WTC11 (cell line): ENCODE results near the gene RPS6KC1. TPM values are rescaled to one million over a fixed set of nuclear protein-coding genes. Genes with fewer than 3 reads are reported as not detected.

Experiments used
- ATAC-seq: fragments of 200-7000 bp; cut with Tn5 transposase; 2 replicates; pipeline ENCODE4 v1.10.0; 2021; ENCODE audit warnings: mild to moderate bottlenecking, moderate library complexity
- CTCF ChIA-PET: fragments of 300-600 bp; sonication (Branson Sonifier 250); formaldehyde crosslinking; loops from one replicate; lab custom pipeline; 2021; ENCODE audit warnings: antibody characterized with exemption; lab: Charles Lee
- POLR2A ChIA-PET: fragments of 350-600 bp; sonication (Branson Sonifier 250); formaldehyde crosslinking; loops from one replicate; lab custom pipeline; 2021; ENCODE audit warnings: antibody characterized with exemption; lab: Charles Lee
- DNase-seq: peaks from one replicate; pipeline ENCODE4 v3.0.0; 2021; ENCODE audit warnings: low spot score
- H3K27ac Mint-ChIP-seq: 2 replicates; pipeline ENCODE4 v1.8.0; 2021; ENCODE audit warnings: mixed read lengths
- H3K27me3 Mint-ChIP-seq: 2 replicates; pipeline ENCODE4 v1.8.0; 2021; ENCODE audit warnings: low read depth, mild to moderate bottlenecking, moderate library complexity, mixed read lengths
- H3K36me3 Mint-ChIP-seq: 2 replicates; pipeline ENCODE4 v1.8.0; 2021; ENCODE audit warnings: mixed read lengths
- H3K4me1 Mint-ChIP-seq: 2 replicates; pipeline ENCODE4 v1.8.0; 2022; ENCODE audit warnings: mixed read lengths
- H3K4me3 Mint-ChIP-seq: 2 replicates; pipeline ENCODE4 v1.8.0; 2021; ENCODE audit warnings: mild to moderate bottlenecking, moderate library complexity, mixed read lengths
- H3K9me3 Mint-ChIP-seq: 2 replicates; pipeline ENCODE4 v1.8.0; 2021; ENCODE audit warnings: mixed read lengths
- EMX1 ChIP-seq: fragments of 250-450 bp; sonication (Bioruptor Pico); IDR thresholded peaks from 2 replicates; pipeline ENCODE4 v1.8.0; 2021; ENCODE audit warnings: mild to moderate bottlenecking
- GRHL2 ChIP-seq: fragments of 250-450 bp; sonication (Bioruptor Pico); IDR thresholded peaks from 2 replicates; pipeline ENCODE4 v1.8.0; 2022; ENCODE audit warnings: mild to moderate bottlenecking, moderate library complexity; ENCODE audit not compliant: insufficient replicate concordance, severe bottlenecking
- IRF2 ChIP-seq: sonication (generic); formaldehyde crosslinking; IDR thresholded peaks from 2 replicates; pipeline ENCODE4 v1.8.0; 2022; ENCODE audit warnings: low read depth, missing genetic modification reagents, borderline replicate concordance
- JAZF1 ChIP-seq: fragments of 250-450 bp; sonication (Bioruptor Pico); IDR thresholded peaks from 2 replicates; pipeline ENCODE4 v1.9.0; 2021; ENCODE audit warnings: moderate library complexity, mild to moderate bottlenecking, inconsistent platforms
- NR2C2 ChIP-seq: sonication (generic); formaldehyde crosslinking; IDR thresholded peaks from 2 replicates; pipeline ENCODE4 v1.8.0; 2022; ENCODE audit warnings: mild to moderate bottlenecking, missing genetic modification reagents
- OVOL2 ChIP-seq: fragments of 250-450 bp; sonication (Bioruptor Pico); IDR thresholded peaks from 2 replicates; pipeline ENCODE4 v1.9.0; 2021; ENCODE audit warnings: mild to moderate bottlenecking, borderline replicate concordance
- TCF7 ChIP-seq: sonication (generic); formaldehyde crosslinking; IDR thresholded peaks from 2 replicates; pipeline ENCODE4 v1.8.0; 2022; ENCODE audit warnings: mild to moderate bottlenecking, low read depth, missing genetic modification reagents, moderate library complexity
- TEAD4 ChIP-seq: sonication (generic); formaldehyde crosslinking; IDR thresholded peaks from 2 replicates; pipeline ENCODE4 v1.8.0; 2022; ENCODE audit warnings: mild to moderate bottlenecking, missing genetic modification reagents
- USF2 ChIP-seq: sonication (generic); formaldehyde crosslinking; IDR thresholded peaks from 2 replicates; pipeline ENCODE4 v1.8.1; 2023; ENCODE audit warnings: mild to moderate bottlenecking, missing genetic modification reagents, moderate library complexity
- ZBTB21 ChIP-seq: sonication (generic); formaldehyde crosslinking; IDR thresholded peaks from 2 replicates; pipeline ENCODE4 v1.8.1; 2023; ENCODE audit warnings: mild to moderate bottlenecking, missing genetic modification reagents, borderline replicate concordance
- ZNF219 ChIP-seq: sonication (generic); formaldehyde crosslinking; IDR thresholded peaks from 2 replicates; pipeline ENCODE4 v1.8.0; 2023; ENCODE audit warnings: missing genetic modification reagents, mild to moderate bottlenecking, borderline replicate concordance
- ZNF425 ChIP-seq: fragments of 250-450 bp; sonication (Bioruptor Pico); conservative IDR thresholded peaks from 2 replicates; pipeline ENCODE4 v1.9.0; 2021; ENCODE audit warnings: mild to moderate bottlenecking
- total RNA-seq: library from RNA; stranded (reverse); gene quantifications from 3 replicates; pipeline ENCODE4 v1.2.3, GENCODE V29; 2021
- TF ChIP-seq, protein P1 (sequence below): sonication (generic); formaldehyde crosslinking; IDR thresholded peaks from 2 replicates; pipeline ENCODE4 v1.8.1; 2022; ENCODE audit warnings: low read depth, missing genetic modification reagents, borderline replicate concordance
- TF ChIP-seq, protein P2 (sequence below): fragments of 250-450 bp; sonication (Bioruptor Pico); IDR thresholded peaks from 2 replicates; pipeline ENCODE4 v1.9.0; 2021; ENCODE audit warnings: mild to moderate bottlenecking, borderline replicate concordance
- TF ChIP-seq, protein P3 (sequence below): sonication (generic); formaldehyde crosslinking; conservative IDR thresholded peaks from 2 replicates; pipeline ENCODE4 v1.8.1; 2023; ENCODE audit warnings: mild to moderate bottlenecking, low read depth, missing genetic modification reagents, moderate library complexity
- TF ChIP-seq, protein P4 (sequence below): sonication (generic); formaldehyde crosslinking; IDR thresholded peaks from 2 replicates; pipeline ENCODE4 v1.8.0; 2022; ENCODE audit warnings: mild to moderate bottlenecking, missing genetic modification reagents

RPS6KC1 gene
- total RNA-seq, 1 experiment from 2014 or later: 17.4 TPM

DNA sequence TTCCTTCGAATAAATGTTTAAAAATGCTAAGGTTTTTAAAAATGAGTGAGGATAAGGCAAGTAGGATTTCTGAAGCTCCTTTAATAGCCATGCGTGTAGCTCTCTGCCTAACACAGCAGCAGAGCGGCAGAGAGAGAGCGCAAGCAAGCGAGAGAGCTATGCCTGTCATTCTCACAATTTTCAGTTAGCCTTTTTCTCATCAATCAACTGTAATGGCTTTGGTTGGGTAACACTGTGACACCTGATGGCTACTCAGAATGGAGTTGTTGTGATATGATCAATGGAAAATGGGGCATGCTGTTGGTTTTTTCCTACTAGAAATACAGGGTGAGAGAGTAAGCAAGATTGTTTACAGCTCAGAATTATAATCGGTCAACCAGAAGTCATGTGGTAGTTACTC, 198.4 kb downstream of the RPS6KC1 start (continued):
- no peak for TF ChIP-seq TEAD4
- TF ChIP-seq, protein P1, sequence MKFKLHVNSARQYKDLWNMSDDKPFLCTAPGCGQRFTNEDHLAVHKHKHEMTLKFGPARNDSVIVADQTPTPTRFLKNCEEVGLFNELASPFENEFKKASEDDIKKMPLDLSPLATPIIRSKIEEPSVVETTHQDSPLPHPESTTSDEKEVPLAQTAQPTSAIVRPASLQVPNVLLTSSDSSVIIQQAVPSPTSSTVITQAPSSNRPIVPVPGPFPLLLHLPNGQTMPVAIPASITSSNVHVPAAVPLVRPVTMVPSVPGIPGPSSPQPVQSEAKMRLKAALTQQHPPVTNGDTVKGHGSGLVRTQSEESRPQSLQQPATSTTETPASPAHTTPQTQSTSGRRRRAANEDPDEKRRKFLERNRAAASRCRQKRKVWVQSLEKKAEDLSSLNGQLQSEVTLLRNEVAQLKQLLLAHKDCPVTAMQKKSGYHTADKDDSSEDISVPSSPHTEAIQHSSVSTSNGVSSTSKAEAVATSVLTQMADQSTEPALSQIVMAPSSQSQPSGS (CRISPR knock-in tag): no peak
- TF ChIP-seq JAZF1: no peak
- TF ChIP-seq, protein P2, sequence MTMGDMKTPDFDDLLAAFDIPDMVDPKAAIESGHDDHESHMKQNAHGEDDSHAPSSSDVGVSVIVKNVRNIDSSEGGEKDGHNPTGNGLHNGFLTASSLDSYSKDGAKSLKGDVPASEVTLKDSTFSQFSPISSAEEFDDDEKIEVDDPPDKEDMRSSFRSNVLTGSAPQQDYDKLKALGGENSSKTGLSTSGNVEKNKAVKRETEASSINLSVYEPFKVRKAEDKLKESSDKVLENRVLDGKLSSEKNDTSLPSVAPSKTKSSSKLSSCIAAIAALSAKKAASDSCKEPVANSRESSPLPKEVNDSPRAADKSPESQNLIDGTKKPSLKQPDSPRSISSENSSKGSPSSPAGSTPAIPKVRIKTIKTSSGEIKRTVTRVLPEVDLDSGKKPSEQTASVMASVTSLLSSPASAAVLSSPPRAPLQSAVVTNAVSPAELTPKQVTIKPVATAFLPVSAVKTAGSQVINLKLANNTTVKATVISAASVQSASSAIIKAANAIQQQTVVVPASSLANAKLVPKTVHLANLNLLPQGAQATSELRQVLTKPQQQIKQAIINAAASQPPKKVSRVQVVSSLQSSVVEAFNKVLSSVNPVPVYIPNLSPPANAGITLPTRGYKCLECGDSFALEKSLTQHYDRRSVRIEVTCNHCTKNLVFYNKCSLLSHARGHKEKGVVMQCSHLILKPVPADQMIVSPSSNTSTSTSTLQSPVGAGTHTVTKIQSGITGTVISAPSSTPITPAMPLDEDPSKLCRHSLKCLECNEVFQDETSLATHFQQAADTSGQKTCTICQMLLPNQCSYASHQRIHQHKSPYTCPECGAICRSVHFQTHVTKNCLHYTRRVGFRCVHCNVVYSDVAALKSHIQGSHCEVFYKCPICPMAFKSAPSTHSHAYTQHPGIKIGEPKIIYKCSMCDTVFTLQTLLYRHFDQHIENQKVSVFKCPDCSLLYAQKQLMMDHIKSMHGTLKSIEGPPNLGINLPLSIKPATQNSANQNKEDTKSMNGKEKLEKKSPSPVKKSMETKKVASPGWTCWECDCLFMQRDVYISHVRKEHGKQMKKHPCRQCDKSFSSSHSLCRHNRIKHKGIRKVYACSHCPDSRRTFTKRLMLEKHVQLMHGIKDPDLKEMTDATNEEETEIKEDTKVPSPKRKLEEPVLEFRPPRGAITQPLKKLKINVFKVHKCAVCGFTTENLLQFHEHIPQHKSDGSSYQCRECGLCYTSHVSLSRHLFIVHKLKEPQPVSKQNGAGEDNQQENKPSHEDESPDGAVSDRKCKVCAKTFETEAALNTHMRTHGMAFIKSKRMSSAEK (CRISPR knock-in tag): no peak
- TF ChIP-seq TCF7: no peak
- TF ChIP-seq USF2: no peak
- TF ChIP-seq IRF2 (CRISPR knock-in tag): no peak
- no peak for TF ChIP-seq EMX1 (CRISPR knock-in tag)
- no peak for TF ChIP-seq NR2C2 (CRISPR knock-in tag)
- TF ChIP-seq, protein P3, sequence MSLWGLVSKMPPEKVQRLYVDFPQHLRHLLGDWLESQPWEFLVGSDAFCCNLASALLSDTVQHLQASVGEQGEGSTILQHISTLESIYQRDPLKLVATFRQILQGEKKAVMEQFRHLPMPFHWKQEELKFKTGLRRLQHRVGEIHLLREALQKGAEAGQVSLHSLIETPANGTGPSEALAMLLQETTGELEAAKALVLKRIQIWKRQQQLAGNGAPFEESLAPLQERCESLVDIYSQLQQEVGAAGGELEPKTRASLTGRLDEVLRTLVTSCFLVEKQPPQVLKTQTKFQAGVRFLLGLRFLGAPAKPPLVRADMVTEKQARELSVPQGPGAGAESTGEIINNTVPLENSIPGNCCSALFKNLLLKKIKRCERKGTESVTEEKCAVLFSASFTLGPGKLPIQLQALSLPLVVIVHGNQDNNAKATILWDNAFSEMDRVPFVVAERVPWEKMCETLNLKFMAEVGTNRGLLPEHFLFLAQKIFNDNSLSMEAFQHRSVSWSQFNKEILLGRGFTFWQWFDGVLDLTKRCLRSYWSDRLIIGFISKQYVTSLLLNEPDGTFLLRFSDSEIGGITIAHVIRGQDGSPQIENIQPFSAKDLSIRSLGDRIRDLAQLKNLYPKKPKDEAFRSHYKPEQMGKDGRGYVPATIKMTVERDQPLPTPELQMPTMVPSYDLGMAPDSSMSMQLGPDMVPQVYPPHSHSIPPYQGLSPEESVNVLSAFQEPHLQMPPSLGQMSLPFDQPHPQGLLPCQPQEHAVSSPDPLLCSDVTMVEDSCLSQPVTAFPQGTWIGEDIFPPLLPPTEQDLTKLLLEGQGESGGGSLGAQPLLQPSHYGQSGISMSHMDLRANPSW (CRISPR knock-in tag): no peak
- no peak for TF ChIP-seq GRHL2 (CRISPR knock-in tag)

DNA sequence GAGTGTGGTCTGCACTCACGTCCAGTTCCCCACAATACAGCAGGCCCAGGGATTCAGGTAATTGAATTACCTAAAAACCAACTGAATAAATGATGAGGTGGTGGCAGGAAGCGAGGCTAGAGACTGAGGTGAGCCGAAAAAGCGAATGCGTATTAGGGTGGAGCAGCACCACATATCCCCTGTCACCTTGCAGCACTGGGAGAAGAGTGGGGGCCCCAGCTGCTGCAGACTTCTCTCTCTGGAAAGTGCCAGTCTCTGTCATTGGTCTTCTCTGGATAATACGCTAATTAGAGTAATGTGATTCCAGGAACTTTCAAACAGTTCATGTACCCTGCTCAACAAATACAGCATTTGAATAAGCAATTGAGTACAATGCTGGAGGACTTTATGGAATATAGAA, 199.0 kb downstream of the RPS6KC1 start:
- DNase-seq (no peak), ATAC-seq (peak; percentile 72)
- H3K9me3 Mint-ChIP-seq: no peaks in the 10 kb centered on the region
- TF ChIP-seq, protein P4, sequence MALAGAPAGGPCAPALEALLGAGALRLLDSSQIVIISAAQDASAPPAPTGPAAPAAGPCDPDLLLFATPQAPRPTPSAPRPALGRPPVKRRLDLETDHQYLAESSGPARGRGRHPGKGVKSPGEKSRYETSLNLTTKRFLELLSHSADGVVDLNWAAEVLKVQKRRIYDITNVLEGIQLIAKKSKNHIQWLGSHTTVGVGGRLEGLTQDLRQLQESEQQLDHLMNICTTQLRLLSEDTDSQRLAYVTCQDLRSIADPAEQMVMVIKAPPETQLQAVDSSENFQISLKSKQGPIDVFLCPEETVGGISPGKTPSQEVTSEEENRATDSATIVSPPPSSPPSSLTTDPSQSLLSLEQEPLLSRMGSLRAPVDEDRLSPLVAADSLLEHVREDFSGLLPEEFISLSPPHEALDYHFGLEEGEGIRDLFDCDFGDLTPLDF (CRISPR knock-in tag): no peak
- no peak for TF ChIP-seq ZNF219 (CRISPR knock-in tag)
- TF ChIP-seq OVOL2 (CRISPR knock-in tag): no peak
- TF ChIP-seq ZNF425: no peak
- TF ChIP-seq ZBTB21: no peak
- no peak for TF ChIP-seq USF2
- H3K4me3 Mint-ChIP-seq: no peak overlapping the region
- peaks cover 23% of the 10 kb centered on the region for H3K4me1 Mint-ChIP-seq
- no peaks in the 10 kb centered on the region for H3K27me3 Mint-ChIP-seq
- CTCF ChIA-PET: no interaction called here
- H3K27ac Mint-ChIP-seq: no peak overlapping the region
- H3K36me3 Mint-ChIP-seq: no peaks in the 10 kb centered on the region
- POLR2A ChIA-PET: no interaction called here
